ENCODE results near the gene IRF7.

DNA sequence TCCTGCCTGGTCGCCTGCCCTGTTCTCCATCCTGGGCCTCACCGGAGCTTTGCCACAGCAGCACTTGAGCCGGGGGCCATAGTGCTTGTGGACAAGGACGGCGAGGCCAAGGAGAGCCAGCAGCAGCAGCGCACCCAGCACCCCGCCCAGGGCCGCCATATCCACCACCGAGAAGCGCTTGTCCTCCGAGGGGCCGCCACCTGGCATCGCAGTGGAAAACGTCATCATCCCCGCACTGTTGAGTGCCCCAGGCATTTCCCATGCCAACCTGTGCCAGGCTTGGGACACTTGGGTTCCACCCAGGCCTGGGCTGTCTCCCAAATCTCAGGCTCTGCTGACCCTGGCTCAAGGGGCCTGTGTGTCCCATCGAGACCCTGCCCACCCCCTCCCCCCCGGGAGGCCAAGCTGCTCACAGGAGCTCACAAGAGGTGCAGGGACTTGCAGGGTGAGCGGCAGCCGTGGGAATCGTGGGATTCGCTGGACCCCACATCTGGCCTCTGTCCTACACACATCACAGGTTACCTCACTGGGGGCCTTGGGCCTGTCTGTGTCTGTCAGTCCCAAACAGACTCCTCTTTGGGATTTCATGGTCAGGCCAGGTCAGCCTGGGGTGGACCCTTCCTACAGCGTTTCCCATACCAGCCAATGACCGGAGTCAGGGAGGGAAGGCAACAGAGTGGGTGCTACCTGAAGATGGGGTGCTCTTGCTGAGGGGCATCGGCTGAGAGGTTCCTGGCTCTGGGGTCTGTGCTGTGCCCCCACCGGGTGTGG lies 2.3 kb upstream of the IRF7 start:
- TF ChIP-seq, protein P1, sequence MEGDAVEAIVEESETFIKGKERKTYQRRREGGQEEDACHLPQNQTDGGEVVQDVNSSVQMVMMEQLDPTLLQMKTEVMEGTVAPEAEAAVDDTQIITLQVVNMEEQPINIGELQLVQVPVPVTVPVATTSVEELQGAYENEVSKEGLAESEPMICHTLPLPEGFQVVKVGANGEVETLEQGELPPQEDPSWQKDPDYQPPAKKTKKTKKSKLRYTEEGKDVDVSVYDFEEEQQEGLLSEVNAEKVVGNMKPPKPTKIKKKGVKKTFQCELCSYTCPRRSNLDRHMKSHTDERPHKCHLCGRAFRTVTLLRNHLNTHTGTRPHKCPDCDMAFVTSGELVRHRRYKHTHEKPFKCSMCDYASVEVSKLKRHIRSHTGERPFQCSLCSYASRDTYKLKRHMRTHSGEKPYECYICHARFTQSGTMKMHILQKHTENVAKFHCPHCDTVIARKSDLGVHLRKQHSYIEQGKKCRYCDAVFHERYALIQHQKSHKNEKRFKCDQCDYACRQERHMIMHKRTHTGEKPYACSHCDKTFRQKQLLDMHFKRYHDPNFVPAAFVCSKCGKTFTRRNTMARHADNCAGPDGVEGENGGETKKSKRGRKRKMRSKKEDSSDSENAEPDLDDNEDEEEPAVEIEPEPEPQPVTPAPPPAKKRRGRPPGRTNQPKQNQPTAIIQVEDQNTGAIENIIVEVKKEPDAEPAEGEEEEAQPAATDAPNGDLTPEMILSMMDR (IDR thresholded peaks at IDR 0.05; ENCODE audit: low read length), result no peak
- no peak for TF ChIP-seq EZH2 (optimal IDR thresholded peaks at IDR 0.05; ENCODE audit: low read depth, low read length)
